ENCODE results near the gene CBFB.

The CBFB gene

DNA sequence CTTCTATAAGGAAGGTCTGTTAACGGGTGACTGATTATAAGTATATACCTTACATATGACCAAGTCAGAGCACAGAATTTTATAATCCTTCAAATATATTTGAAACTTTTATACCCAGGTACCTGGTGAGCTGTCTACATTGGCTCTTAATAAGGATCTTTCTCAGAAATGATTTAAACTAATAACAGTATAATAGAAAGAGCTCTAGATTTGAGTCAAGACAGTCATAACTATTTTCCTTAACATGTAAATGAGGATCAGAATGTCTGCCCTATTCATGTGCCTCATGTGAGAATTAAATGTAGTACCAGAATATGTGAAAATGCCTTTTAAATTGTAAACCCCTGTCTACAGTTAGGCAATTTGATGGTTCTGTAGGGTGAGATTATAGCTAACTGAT is 14.5 kb downstream of the CBFB start:
- DNase-seq, result no peak

DNA sequence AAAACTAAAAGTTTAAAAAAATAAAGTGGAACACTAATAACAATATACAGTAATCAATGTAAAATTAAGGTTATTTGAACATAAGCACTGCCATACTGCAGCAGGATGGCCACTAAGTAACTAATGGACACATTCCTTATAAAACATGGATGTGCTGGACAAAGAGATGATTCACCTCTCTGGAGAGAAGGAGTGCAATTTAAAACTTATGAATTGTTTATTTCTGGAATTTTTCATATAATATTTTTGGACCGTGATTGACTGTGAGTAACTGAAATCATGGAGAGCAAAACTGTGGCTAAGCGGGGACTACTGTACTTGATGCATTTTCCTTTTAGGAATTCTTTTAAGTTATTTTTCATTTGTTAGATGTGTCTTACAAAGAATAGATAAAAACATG is 21.8 kb downstream of the CBFB start:
- no peak for DNase-seq

DNA sequence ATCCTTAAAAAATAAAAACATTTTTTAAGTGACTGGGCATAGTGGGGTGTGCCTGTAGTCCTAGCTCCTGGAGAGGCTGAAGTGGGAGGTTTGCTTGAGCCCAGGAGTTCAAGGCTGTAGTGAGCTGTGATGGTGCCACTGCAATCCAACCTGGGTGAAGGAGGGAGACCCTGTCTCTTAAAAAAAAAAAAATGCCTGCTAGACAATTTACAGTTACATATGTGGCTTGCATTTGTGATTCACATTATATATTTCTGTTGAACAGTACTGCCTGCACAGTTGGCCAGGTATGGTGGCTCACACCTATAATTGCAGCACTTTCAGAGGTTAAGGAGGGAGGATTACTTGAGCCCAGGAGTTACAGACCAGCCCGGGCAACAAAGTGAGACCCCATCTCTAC is 23.4 kb downstream of the CBFB start:
- DNase-seq, result no peak

DNA sequence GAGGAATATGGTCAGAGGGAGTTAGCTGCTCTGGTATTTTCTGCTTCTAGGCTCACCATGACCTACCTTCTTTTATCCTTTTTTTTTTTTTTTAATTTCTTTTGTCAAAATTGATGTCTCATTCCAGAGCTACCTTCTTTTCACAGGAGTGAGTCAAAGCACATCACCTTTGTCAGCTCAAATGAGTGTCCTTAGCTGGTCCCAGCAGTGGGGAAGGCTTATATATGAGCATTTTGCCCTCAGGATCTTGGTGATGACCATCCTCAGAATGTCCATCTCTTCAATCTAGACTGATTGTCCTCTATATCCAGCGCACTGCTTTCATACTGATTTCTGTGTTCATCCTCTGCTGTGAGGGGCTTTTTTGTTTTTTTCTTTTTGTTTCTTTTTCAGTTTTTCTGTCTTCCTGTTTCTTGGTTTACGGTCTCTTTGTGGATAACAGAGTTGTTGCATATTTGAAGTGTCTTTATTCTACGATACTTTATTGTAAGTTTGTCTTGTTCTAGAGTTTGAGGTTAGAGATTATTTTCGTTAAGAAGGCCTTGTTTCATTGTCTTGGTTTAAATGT is 24.9 kb downstream of the CBFB start:
- DNase-seq, result no peak

DNA sequence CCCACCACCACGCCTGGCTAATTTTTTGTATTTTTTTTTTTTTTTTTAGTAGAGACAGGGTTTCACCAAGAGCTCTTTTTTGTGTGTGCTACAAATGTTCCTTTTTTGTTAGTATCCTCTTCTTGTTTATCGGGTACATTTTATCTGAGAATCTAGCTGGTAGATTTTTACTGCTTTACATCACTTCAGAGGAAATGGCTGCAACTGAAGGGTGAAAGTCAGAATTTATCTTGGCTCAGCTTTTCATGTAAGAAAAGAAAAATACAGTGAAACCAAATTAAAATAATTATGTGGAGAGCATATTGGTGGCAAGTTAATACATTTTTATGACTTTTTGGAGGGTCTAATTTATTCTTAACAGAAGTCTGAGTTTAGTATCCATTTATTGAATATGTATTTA is 26.0 kb downstream of the CBFB start:
- no peak for DNase-seq

DNA sequence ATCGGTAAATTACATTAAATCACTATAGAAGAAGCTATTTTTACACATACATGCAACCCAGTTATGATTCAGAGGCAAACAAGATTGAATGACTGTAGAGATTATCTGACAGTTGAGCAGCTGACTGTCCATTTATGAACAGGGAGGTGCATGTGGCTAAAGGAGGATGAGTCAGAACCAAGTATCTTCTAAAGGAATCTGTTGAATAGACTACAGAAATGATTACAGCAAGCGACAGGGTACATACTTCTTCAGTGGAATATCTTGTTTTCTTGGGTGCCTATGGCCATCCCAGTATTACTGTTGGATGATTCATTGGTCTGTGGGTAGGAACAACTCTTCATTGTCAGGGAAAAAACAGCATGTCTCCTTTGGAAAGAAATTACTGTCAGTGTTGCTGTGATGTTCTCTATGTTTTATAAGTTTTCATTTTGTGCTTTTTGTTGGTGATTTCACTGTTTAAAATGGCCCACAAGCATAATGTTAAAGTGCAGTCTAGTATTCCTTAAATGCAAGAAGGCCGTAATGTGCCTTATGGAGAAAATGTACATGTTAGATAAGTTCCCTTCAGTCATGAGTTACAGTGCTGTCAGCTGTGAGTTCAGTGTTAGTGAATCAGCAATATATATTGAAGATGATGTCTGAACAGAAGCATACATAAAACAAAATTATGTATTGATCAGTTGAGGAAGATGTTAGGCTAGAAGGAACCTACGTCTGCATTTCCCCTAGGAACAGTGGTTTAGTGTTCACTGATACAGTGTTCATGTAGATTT is 27.0 kb downstream of the CBFB start:
- no peak for DNase-seq

DNA sequence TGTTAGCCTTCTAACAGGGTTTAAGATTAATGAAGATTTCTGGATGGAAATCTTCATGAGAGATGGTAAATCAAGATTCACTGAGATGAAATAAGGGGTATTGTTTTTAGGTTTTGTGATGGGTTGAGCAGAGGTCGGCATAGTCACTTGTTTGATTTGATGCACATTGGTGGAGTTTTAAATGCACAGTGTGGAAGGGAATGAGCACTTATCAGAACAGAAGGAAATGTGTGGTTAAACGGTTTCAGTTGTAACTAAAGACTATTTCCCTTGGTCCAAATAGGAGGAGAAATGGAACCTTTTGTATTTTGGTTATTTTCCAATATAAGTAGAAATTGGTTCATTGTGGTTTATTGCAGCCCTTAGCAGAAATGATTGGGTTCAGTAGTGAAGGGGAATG is 34.1 kb downstream of the CBFB start:
- no peak for DNase-seq

DNA sequence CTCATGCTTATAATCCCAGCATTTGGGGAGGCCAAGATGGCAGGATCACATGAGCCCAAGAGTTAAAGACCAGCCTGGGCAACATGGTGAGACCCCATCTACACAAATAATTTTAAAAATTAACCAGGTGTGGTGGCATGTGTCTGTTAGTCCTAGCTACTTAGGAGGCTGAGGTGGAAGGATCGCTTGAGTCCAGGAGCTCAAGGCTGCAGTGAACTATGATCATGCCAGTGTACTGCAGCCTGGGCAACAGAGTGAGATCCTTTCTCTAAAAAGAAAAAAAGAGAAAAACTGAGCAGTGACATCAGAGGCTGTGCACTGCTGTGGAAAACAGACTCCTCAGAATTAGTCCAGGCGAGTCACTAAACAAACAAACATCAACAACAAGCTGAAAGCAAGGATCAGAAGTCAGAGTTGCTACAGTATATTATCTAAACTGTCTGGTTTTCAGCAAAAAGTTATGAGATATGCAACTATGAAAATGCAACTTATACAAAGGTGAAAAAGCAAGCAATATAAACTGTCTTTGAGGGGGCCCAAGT is 39.3 kb downstream of the CBFB start:
- no peak for DNase-seq

DNA sequence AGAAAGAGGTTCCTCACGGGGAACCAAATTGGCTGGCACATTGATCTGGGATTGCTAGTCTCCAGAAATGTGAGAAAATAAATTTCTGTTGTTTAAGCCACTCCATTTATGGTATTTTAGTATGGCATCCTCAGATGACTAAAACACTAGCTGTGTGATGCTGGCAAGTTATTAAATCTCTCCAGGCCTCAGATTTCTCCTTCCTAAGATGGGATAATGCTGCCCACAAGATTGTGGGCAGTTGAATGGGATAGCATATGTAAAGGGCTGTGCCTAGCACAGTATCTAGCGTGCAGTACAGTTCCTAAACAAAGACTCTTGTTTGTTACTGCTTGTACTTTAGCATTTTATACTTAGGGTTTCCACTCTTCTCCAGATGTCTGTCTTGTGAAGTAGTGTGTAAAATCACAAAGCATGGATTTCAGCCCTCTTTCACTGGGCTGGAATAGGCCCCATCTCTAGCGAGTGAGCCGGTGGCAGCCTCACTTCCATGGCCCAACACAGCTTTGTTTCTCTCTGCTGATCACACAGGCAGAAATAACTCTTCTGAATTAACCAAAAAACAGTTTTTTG is 42.6 kb downstream of the CBFB start:
- DNase-seq, result no peak

DNA sequence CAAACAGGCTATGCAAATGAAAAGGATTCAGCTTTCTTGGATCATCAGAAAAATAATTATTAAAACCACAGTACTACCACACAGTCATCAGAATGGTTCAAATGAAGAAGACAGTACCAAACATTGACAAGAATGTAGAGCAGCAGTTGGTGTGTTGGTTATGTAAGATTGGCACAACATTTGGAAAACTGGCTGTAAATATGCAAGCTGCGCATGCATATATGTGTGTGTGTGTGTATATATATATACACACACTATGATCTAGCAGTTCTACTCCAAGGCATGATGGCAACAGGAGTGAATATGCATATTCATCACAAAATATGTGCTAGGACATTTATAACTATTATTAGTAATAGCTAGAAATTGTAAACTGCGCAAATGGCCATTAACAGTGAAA is 46.4 kb downstream of the CBFB start:
- DNase-seq, result no peak

DNA sequence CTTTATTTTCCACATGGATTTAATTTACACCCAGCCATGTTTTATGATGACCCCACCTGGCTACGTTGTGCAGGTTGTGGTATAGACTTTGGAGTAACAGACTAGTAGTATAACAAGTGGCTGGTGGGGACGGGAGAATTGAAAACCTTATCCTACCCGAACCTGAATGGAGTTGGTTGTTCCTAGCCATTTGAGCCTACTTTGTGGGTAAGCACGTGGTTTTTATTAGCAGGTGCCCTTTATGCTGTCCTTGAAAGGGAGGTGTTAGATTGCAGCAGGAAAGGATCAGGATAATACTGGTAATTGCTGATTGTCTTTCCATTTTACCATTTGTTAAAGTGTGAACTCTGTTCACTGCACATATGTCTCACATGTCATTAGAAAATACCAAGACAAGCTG is 48.9 kb downstream of the CBFB start:
- DNase-seq, result no peak

DNA sequence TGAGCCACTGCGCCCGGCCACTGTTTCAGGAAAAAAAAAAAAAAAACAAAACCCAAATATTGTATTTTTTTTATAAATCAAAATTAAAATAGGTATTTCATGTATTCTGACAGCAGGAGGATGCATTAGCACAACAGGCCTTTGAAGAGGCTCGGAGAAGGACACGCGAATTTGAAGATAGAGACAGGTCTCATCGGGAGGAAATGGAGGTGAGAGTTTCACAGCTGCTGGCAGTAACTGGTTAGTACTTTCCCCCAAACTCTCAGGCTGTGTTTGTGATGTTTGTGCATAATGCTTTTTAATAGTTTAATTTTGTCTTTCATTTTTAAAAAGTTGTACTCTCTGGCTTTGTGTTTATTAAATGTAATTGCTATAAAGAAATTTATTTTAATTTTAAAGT is 53.2 kb downstream of the CBFB start:
- no peak for DNase-seq

DNA sequence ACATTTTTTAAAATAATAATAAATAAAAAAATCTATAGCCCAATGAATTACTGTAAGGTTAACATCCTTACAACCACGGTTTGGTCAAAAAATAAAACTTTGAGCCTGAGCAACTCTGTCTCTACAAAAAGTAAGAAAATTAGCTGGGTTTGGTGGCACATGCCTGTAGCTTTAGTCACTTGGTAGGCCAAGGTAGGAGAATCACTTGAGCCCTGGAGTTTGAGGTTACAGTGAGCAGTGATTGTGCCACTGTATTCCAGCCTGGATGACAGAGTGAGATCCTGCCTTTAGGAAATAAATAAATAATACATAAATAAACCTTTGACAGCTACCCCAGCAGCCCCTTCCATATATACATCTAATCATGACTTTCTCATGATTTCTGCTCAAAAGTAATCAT is 53.9 kb downstream of the CBFB start:
- no peak for DNase-seq

DNA sequence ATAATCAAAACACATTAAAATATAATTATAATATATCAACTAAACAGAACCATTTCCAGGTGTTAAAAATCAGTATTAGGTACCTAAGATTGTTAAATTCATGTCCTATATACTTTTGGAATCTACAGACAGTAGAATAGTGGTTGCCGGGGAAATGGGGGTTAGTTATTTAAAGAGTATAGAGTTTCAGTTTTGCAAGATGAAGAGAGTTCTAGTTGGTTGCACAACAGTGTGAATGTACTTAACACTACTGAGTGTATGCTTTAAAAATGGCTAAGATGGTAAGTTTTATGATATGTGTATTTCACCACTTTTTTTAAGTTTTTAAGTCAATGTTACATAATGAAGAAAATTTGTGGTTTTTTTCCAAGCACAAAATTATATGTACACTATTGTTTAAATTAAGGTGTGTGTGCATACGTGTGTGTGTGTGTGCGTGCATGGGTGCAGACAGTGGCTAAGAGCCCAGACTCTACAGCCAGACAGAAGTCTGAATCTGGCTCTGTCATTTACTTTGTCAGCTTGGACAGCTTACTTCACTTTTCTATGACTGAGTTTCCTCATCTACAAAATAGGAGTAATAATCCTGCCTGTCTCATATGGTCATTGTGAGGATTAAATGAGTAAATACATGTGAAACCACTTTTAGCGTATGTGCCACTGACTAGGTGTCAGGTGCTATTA is 55.5 kb downstream of the CBFB start:
- no peak for DNase-seq

DNA sequence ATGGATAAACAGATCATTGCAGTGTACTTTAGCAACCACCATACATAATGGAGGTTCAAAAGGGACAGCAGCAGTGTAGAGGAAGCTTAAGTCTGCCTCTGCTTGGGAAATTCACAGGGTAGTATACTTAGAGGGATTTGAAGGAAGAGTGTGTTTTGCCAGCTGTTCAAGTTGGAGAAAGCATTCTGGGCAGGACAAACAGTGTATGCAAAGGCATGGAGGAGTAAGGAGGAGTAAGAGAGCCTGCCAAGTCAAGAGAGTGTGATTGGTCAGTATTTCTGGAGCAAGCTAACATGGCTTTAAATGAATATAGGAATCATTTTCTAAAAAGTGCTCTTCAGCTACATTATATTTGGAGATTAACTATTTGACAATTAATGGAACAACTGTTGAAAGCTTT is 57.9 kb downstream of the CBFB start:
- DNase-seq, result no peak

DNA sequence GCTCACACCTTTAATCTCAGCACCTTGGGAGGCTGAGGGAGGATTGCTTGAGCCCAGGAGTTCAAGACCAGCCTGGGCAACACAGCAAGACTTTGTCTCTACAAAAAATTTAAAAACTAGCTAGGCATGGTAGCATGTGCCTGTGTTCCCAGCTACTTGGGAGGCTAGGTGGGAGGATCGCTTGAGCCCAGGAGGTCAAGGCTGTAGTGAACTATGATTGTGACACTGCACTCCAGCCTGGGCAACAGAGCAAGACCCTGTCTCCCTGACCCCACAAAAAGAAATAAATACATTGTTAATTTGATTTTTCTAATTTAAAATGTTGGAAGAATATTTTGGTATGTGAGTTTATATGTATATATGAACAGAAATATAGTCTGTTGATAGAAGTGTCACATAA is 58.3 kb downstream of the CBFB start:
- DNase-seq, result no peak

DNA sequence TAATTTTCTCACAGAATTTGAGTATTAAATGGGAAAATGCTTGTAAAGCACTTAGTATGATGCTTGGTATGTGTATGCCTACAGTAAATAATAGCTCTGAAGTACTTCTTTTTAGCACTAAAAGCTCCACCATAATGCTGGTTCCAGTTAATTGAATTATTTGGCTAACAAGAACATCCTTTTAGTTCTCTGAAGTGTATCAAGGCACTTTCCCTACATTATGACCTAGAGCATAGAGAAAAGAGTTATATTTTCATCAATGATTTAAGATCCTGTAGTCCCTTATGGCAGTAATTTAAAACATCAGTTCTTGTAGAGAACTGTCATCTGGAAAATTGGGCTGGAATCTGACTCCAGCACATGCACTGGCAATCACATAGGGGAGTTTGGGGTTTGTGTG is 58.9 kb downstream of the CBFB start:
- no peak for DNase-seq

DNA sequence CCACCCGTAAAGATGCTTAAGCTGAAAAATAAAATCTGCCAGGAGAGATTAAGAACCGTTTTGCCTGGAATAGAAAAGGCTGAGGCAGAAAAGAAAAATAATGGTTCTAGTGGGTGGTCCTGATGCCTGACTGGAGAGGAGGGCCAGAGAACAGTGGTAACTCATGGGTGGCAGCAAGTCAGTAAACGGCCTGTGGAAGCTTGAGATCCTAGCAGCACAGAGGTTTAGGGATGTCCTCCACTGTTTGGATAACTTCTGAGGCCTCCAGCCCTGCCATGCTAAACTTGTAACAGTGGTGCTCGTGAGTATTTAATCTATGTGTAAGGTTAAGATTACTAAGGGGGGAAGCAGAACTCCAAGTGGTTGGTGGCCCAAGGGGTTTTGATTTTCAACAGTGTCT is 59.6 kb downstream of the CBFB start:
- no peak for DNase-seq

DNA sequence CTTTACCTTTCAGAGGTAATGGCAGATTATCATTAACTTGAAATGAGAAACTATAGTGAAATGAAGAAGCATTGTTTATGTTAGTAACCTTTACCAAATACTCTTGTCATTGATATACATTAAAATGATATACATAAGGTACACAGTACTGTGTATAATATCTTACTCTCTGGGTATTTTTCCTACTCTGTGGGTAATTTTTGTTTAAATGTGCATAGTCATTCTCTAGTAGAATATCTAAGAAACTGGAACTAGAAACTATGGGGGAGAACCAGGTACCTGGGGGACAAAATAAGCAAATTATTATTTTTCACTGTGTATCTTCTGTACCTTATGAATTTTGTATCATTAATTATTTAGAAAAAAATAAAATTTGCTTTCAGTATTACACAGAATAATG is 60.2 kb downstream of the CBFB start:
- no peak for DNase-seq

DNA sequence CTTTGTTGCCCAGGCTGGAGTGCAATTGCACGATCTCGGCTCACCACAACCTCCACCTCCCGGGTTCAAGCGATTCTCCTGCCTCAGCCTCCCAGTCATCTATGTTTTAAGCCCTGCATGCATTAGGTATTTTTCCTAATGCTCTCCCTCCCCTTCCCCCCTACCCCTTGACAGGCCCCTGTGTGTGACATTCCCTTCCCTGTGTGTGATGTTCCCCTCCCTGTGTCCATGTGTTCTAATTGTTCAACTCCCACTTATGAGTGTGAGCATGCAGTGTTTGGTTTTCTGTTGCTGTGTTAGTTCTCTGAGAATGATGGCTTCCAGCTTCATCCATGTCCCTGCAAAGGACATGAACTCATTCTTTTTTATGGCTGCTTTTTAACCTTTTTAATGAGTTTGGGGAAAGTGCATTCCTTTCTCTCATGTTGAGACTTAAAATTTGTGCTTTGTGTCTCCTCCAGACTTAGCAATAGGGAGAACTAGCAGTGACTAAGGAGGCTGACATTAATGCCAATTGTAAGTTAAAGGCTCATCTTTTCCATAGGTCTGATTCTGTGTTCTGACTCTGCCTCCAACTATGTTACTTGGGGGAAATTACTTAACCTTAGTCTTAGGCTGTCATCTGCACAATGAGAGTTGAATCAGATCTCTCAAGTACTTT is 63.1 kb downstream of the CBFB start:
- DNase-seq, result no peak

DNA sequence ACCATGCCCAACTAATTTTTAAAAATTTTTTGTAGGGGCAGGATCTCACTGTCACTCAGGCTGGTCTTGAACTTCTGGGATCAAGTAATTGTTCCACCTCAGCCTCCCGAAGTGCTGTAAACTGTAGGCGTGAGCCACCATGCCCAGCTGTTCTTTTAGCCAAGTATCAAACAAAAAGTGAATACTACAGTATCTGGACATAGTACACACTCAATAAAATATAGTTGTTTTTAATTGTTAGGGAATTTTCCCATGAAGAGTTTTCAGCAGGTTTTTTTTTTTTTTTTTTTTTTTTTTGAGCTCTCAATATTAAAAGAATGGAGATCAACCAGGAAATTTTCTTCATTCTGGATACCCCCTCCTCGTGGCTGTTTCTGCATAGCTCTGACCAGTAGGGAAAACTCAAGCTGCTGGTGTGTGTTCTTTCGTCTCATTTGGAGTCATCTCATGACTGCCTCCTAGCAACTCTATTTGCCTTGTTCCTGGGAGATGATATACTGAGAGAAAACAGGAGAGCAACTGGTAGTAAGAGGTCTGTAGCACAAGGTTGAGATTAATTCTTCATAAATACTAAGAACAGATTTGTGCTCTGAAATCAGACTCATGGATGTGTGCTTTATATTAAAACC is 64.3 kb downstream of the CBFB start:
- DNase-seq, result no peak

DNA sequence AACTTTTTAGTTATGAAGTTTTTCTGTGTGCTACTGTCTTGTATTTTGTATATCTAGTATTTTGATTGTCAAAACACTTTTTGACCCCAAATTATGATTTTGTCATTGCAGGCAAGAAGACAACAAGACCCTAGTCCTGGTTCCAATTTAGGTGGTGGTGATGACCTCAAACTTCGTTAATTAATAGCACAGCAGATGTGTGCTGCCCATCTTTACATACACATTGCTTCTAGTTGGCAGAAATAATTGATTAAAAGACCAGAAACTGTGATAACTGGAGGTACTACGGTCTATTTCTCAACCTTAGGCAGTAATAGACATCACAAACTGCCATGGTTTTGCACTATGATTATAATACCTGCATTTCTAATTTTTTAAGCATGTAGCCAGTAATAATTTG is 69.7 kb downstream of the CBFB start:
- DNase-seq, result no peak

All from T-helper 9 cell (primary cell).